ENCODE data around the gene FIGN.
A peak's percentile ranks its signal among the peaks of the same experiment; 100 is the strongest.

GRCh38 chr2:163741435-163741834 lies 5.6 kb upstream of the FIGN start:
- TF ChIP-seq SMC3 (IDR thresholded peaks at IDR 0.05; ENCODE audit: low read depth, low read length) (no peak), FOS (IDR thresholded peaks at IDR 0.05; ENCODE audit: low read depth, low read length) (no peak), CTCF (conservative IDR thresholded peaks at IDR 0.05; ENCODE audit: low read depth, low read length) (no peak), POLR2A (IDR thresholded peaks at IDR 0.05; ENCODE audit: low read depth, low read length) (no peak), RAD21 (IDR thresholded peaks at IDR 0.05; ENCODE audit: low read length) (no peak), ELK1 (IDR thresholded peaks at IDR 0.05; ENCODE audit: borderline replicate concordance, low read depth, low read length) (no peak), BHLHE40 (IDR thresholded peaks at IDR 0.05; ENCODE audit: low read depth, low read length) (no peak), CEBPB (IDR thresholded peaks at IDR 0.05; ENCODE audit: low read depth, low read length) (0 out of 2 replicates have a peak, but pooled peaks have one; percentile 1), USF2 (IDR thresholded peaks at IDR 0.05; ENCODE audit: low read depth, low read length) (no peak), RCOR1 (IDR thresholded peaks at IDR 0.05; ENCODE audit: insufficient replicate concordance, low read length) (no peak), RFX5 (IDR thresholded peaks at IDR 0.05; ENCODE audit: low read depth, low read length) (no peak), MXI1 (IDR thresholded peaks at IDR 0.05; ENCODE audit: borderline replicate concordance, low read depth, low read length) (no peak), CHD1 (IDR thresholded peaks at IDR 0.05; ENCODE audit: low read depth, low read length) (no peak)

All from IMR-90 (cell line).